ENCODE measurements around the gene SNX8.
A peak's percentile ranks its signal among the peaks of the same experiment; 100 is the strongest.

Gene SNX8

DNA sequence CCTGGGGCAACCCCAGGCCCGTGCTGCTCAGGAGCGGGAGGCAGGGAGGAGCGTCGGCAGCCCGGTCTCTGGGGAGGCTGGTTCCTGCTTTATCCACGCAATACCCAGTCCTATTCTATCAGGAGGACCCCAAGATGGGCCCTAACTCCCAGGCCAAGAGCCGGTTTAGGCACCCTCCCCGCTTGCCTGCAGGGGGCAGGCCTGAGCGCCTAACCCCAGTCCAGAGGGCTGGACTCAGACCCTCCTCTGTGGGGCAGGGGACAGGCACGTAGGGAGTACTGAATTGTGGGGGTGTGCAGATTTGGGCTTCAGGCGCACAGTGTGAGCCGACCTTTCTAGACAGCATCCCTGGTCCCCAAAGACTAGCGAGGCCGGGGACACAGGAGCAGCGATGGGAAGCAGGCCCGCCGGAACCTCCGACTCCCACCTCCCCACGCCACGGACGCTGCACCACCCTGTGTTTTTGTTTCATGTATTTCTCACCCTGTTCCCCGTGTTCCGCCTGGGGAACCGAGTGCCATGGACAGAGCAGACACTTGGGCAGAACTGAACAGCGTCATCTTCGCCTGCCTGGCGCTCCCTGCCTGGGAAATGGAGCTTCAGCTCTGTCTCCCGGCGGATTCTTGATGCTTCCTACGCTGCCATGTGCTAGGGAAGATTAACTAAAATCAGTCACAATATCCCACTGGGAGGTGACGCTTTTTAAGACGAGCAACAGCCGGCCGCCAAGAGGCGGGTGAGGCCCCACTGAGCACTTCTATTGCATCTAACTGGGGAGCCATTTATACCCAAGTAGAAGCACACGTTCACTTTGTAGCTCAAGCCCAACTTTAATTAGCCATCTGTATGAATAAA, 66.9 kb downstream of the SNX8 start:
- DNase-seq (ENCODE audit: low read depth in 2 of 2): no peak

DNA sequence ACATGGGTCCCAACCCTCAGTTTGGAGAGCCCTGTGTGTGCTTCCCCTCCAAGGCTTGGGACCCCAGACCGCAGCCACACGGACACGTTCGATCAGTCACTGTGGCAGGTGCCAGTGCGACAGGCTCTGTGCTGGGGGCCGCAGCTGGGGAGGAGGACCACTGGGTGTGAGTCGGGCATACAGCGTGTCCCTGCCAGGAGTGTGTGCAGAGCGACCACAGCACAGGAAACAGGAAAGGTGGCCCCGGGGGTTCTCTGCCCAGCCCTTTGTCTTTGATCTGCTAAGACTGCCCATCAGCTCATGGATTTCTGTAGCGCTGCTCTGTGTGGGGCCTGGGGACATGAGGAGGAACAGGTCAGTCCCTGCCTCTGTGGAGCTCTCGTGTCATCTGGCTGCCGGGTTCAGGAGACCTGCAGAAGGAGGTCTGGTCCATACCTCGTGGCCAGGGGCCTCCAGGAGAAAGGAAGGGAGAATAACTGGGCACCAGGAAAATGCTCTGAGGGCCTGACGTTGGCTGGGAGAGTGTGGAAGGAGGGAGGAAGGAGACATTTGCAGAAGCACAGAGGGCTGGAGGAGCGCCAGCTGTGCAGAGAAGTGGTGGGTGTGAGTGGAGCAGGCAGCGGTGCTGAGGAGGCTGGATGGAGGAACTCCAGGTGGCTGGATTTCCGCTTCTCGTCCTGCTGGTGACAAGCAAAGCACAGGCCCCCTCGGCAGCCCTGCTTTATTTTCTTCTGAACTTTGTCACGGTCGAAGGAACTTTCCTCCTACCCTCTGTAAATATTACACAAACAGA, 68.2 kb downstream of the SNX8 start:
- no peak for DNase-seq (ENCODE audit: low read depth in 2 of 2)

DNA sequence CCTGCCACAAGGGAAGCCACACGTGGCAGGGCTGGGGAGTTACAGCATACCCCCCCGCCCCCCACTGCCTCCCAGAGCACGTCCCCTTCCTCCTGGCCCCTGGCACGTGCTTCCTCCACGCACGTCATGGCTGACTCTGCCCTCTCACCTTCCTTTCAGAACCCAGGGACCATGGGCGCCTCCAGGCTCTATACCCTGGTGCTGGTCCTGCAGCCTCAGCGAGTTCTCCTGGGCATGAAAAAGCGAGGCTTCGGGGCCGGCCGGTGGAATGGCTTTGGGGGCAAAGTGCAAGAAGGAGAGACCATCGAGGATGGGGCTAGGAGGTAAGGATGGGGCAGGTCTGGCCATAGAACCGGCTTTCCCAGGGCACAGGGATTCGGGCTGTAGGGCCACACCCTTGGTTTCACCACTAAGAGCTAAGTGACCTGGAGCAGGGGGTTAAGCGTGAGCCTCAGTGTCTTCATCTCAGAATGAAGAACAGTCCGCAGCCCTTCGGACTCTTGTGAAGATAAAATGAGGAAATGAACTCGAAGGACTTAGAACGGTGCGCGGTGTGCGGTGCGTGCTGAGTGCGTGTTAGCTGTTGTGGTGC, 69.7 kb downstream of the SNX8 start:
- no peak for DNase-seq (ENCODE audit: low read depth in 2 of 2)

DNA sequence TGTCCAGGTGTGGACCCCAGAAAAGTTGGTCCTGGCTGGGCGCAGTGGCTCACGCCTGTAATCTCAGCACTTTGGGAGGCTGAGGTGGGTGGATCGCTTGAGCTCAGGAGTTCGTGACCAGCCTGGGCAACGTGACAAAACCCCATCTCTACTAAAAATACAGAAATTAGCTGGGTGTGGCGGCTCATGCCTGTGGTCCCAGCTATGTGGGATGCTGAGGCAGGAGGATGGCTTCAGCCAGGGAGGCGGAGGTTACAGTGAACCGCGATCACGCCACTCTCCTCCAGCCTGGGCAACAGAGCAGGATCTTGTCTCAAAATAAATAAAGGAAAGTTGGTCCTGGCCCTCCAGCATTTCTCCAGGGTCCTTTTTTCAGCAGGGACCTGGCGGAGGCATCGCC, 70.8 kb downstream of the SNX8 start:
- DNase-seq (ENCODE audit: low read depth in 2 of 2): no peak

DNA sequence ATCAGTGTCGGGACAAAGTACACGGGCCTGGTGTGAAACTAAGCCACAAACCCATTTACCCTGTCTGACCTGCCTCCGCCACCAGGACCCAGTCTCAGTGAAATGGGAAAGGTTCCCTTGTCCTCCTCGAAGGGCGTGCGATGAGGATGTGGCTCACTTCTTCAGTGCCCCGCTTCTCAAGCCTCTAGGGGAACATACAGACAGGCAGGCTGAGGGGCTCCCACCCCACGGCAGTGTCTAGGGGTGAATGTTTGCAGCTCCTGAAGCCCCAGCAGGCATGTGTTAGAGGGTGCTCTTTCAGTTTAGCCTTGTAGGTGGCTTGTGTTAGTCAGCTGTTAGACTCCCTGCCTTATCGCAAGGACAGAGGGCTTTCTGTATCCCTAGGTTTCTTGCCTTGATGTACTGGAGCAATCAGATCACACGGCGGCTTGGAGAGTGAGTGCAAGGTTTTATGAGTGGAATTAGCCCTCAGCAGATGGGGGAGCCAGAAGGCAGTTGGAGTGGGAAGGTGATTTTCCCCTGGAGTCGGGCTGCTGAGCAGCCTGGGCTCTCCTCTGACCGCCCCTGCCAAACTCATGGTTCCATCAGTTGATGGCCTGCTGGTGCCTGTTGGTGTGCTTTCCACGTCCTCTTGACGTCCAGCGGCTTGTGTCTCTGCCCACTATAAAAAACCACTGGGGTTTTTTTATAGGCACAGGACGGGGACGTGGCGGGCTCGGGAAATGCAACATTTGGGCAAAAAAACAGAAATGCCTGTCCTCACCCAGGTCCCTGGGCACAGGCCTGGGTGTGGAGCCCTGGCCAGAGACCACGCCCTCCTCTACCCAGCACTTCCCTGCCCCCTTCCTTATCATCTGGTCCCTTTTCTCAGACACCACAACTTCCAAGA, 71.5 kb downstream of the SNX8 start:
- DNase-seq (ENCODE audit: low read depth in 2 of 2): no peak

DNA sequence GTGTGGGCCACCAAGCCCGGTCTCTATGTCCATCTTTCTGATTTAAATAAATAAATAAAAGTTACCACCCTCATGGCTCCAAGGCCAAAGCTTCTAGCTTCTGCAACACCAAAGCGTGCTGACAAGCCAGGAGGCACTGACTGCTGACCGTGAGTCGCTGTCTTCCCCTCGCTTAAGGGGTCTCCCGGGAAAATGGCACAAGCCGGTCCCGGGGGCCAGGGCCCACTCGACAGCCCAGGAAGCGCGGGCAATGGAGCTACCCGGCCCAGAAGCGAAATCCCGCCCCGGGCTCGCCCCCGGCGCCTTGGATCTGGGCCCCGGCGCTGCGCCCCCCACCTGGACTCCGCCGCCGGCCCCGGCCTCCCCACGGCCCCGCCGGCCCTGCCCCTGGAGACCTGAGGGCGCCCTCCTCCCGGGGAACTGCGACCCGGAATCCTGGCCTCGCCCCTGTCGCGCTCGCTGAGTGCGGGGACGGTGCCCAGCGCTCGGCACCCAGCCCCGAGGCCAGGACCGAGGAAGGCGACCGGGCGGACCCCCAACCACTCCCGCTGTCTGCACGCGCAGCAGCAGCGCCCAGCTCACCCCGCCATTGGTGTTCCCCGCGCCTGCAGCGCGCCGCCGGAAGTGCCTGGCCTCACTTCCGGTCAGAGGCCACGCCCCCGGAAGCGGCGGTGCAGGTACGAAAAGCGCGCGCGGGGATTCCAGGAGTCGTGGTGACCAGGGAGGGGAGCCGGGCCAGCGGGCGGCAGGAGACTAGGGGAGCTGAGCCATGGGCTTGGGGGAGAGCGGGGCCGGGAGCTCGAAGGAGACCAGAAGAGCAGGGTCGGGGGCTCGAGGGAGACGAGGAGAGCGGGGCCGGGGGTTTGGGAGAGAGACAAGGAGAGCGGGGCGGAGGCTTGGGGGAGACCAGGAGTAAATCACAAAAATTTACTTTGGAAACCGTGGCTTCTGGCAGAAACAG, 72.4 kb downstream of the SNX8 start, which contains the start of the genes MRM2 and NUDT1:
TSS of gene MRM2 (minus strand) at position 626 of the 961 bp plus-strand sequence. CDS start at position 590, 36 bp downstream.
TSS of gene NUDT1 (plus strand) at position 647 of the 961 bp plus-strand sequence. CDS start 2,349 bp downstream, outside the sequence.
- peak; percentile 61 to 70 for DNase-seq (ENCODE audit: low read depth in 2 of 2)

DNA sequence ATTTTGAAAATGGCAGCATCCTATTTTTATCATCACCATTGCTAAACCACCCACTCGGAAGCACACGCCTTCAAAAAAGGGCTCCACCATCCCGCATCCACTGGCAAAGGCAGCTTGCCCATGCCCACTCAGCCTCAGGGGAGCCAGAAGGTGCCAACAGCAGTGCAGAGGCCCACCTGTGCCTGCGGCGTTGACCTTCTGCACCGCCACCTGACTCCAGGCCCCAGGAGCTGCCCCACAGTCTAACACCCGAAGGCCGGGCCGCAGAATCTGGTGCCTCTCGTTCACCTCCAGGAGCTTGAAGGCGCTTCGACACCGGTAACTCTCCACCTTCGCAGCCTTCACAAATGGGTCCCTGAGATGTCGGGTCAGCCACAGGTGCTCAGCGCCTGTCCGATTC, 75.0 kb downstream of the SNX8 start:
- no peak for DNase-seq (ENCODE audit: low read depth in 2 of 2)

DNA sequence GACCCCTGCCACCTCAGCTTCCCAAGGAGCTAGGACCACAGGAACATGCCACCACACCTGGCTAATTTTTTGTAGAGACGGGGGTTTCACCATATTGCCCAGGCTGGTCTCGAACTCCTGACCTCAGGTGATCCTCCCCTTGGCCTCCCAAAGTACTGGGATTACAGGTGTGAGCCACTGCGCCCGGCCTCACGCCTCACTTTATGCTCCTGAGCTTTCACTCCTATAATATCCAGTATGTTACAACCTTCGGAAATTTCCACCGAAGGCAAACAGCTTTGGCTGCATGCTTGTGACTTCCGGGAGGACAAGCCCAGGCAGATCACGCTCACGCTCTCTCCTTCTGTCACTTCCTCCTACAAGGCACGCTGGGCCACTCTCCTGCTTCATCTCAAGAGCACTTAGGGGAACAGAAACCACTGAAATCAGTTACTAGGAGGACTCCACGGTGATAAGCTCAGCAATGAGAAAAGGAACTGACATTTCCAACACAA, 77.1 kb downstream of the SNX8 start:
- DNase-seq (ENCODE audit: low read depth in 2 of 2): no peak

DNA sequence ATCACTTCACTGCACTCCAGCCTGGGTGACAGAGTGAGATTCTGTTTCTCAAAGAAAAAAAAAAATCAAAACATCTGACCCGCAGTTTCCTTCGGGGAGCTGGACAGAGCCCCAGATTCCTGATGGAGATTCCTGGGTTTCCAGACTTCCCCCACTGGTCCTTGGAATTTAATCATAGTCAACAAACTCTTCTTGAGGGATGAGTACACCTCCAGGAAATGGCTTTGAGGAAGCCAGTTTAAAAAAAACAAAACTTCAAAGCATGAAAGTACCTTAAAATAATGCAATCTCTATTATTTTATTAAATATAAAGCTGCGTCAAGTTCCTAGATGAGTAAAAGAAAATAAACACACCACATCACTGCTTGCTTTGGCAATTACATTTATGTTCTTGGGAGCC, 80.3 kb downstream of the SNX8 start:
- DNase-seq (ENCODE audit: low read depth in 2 of 2): no peak

DNA sequence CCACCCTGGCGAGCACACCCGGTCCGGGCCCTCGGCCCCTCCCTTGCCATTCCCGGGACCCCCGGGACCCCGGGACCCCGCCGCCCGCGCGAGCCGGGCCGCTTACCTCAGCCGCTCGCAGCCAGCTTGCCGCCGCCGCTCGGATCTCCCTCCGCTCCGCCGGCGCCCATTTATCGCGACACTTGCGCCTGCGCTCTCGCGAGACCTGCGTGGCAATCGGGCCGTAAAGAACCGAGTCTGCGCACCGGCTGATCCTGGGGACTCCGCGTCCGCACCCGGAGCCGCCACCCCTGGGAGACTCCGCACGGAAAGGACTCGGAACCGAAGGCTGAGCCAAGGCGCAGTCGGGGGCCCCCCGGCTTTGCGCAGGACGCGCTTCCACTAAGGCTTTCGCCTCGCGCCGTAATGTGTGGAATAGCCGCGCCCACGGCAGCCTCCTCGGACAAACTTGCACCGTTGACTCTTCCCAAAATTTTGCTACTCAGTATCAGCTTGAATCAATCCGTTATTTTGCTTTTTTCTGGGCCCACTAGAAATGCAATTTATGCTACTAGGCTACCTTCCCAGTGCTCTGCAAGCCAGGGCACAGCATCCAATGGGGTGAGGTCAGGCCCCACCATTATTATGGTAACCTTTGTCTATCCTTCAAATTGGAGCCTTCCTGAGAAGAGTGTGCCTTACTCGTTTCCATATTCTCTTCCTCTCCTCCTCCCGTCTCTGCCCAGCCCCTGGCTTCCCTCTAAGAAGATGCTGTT, 81.3 kb downstream of the SNX8 start, which contains the start of gene MAD1L1:
TSS of gene MAD1L1 (minus strand) at position 180 of the 755 bp plus-strand sequence. CDS start 2,812 bp downstream, outside the sequence.
- DNase-seq (ENCODE audit: low read depth in 2 of 2): peak; percentile 68 to 85

DNA sequence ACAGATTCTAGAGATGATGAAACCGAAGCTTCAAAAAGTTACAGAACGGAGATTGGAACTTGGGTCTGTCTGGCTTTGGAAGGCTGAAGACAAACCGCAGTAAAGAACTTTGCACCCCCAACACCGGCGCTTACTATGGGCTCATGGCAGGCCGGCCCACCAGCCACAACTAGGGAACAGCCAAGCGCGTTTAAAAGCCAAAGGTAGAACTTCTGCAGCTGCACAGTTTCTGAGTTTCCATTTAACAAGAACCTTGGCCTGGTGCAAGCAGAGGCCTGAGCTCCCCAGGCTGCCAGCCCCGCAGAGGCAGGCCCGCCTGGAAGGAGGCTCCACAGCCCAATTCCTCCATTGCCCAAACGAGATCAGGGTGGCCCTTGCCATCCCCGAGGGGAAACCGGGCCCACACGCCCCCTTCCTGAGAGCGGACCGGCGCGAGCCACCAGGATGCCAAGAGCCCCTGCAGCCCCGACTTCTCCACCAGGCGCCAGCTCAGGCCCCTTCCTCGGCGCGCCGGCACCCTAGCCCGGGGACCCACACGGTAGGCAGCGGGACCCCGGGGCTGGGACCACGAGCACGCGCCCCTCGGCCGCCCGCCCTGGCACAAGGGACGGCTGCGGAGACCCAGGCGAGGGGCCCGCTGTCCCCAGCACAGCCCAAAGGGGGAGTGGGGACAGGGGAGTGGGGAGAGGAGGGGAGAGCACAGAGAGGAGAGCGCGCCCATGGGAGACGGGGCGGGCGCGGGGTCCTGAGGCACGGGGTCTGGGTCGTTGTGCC, 82.1 kb downstream of the SNX8 start:
- DNase-seq (ENCODE audit: low read depth in 2 of 2): no peak

DNA sequence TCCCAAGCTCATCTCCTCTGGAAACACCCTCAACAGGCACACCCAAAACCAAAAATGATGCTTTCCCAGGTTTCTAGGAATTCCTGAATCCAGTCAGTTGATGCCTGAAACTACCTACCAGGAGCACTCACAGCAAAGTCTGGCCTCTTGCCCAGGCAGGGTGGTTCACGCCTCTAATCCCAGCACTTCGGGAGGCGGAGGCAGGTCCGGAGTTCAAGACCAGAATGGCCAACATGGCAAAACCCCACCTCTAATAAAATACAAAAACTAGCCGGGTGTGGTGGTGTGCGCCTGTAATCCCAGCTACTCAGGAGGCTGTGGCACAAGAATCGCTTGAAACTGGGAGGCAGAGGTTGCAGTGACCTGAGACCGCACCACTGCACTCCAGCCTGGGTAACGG, 83.4 kb downstream of the SNX8 start:
- DNase-seq (ENCODE audit: low read depth in 2 of 2): no peak

DNA sequence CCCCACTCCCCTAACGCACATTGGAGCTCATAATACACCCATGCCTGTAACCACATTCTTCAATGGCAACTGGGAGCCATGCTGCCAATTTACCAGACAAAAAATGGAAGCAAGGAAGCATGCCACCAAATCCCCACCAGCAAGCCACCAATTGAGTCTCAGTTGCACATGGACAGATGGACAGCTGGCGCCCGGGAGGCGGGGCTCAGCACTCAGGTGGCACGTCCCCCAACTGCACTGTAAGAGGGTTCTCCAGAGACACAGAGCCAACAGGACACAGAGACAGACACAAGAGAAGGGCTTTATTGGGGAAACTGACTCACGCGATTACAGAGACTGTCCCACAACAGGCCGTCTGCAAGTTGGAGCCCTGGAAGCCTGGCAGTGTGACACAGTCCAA, 84.0 kb downstream of the SNX8 start:
- DNase-seq (ENCODE audit: low read depth in 2 of 2): no peak

DNA sequence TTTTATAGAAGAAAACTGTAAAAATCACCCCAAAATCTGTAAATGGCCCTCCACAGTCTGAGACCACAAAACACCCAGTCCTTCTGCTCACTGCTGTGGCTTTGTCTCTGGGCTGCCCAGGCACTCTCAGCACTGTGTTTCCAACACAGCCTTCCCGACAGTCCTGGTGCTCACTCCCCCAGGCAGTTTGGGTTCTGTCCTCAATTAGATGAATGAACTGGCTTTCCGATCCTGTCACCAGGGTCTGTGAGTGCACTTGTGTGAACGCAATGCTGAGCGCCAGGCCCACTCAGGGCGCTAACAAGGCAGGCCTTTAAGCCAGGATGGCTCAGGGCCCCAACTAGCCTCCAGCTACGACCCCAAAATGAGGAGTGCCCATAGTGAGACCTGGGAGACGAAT, 84.8 kb downstream of the SNX8 start:
- no peak for DNase-seq (ENCODE audit: low read depth in 2 of 2)

DNA sequence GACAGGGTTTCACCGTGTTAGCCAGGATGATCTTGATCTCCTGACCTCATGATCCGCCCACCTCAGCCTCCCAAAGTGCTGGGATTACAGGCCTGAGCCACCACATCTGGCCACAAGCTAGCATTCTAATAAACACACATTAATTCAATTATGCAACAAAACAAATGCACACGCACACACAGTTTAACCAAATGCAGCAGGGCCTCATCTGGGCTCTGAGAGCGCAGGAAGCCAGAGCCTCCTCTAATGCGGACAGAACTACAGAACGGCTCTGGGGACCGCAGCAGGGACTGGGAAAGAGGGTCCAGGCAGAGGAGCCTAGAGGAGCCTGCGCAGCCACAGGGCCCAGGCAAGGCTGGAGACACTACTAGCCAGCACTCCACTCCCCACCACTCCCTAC, 85.3 kb downstream of the SNX8 start:
- no peak for DNase-seq (ENCODE audit: low read depth in 2 of 2)

DNA sequence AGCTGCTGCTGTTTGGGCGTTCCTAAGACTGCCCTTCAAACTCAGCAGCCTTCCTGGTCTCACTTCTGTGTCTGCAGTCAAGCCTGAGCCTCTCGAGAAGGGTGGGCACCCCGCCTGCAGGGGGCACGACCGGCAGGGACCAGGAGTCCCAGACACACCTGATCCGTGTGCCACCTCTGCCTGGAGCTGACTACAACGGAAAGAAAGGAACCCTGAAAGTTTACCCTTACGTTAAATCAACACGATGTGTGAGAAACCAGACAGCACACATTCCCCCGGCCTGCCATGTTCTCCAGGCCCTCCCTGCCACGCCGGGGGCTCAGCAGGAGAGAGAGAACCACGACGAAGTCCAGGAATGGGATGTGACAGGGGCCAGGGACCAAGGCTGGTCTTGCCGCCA, 86.5 kb downstream of the SNX8 start:
- no peak for DNase-seq (ENCODE audit: low read depth in 2 of 2)

DNA sequence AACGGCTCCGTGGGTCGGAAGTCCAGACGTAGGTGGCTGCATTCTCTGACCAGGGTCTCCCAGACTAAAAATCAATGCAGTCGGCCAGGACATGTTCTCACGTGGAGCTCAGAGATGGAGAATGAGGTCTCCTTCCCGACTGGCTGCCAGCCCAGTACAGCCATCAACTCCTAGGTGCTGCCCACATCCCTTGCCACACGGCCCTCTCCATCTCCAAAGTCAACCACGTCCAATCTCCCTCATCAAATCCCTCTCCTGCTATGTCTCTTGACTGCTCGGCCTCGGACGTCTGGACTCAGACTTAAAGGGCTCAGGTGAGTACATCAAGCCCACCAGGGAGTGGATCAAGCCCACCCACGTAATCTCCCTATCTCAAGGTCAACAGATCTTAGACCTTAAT, 88.4 kb downstream of the SNX8 start:
- no peak for DNase-seq (ENCODE audit: low read depth in 2 of 2)

DNA sequence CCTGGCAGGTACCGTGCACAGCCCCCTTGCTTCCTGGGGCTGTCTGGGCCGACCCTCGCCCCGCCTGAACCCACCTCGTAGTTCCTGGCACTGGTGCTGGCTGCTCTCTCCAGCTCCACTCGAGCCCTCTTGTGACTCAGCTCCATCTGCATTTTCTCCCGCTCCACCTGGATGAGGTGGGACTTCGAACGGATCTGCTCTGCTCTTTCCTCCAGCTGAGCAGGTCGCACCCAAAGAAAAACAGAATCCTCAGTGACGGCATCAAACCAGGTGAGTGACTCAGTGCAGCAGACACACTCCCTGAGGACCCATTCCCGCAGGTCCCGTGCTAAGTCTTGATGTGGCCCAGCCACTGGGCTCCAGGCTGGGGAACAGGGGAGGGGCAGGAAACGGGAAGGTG, 88.9 kb downstream of the SNX8 start:
- no peak for DNase-seq (ENCODE audit: low read depth in 2 of 2)

Data from activated CD4-positive, alpha-beta T cell treated with anti-CD3 and anti-CD28 coated beads for 24 hours (primary cell).